ENCODE results near the gene ASCC3.

The ASCC3 gene

GRCh38 chr6:100491952-100492670 is 389.0 kb downstream of the ASCC3 start:
- DNase-seq (ENCODE audit: low spot score) = no peak

GRCh38 chr6:100490065-100490464 is 391.1 kb downstream of the ASCC3 start:
- no peak for DNase-seq (ENCODE audit: low spot score)

GRCh38 chr6:100488244-100488643 is 392.9 kb downstream of the ASCC3 start:
- DNase-seq (ENCODE audit: low spot score) = no peak

GRCh38 chr6:100487638-100488037 is 393.5 kb downstream of the ASCC3 start:
- DNase-seq (ENCODE audit: low spot score) = no peak

- no peak for DNase-seq (ENCODE audit: low spot score)
Observed at GRCh38 chr6:100485268-100485667, 395.9 kb downstream of the ASCC3 start.

- no peak for DNase-seq (ENCODE audit: low spot score)
Observed at GRCh38 chr6:100484474-100484873, 396.7 kb downstream of the ASCC3 start.

GRCh38 chr6:100482698-100483097 is 398.4 kb downstream of the ASCC3 start:
- DNase-seq (ENCODE audit: low spot score) = no peak

- DNase-seq (ENCODE audit: low spot score) = no peak
Observed at GRCh38 chr6:100479179-100480035, 401.7 kb downstream of the ASCC3 start.

GRCh38 chr6:100475554-100476320 is 405.4 kb downstream of the ASCC3 start:
- DNase-seq (ENCODE audit: low spot score) = no peak

- DNase-seq (ENCODE audit: low spot score) = no peak
Observed at GRCh38 chr6:100473182-100473581, 407.9 kb downstream of the ASCC3 start.

GRCh38 chr6:100472674-100473073 is 408.5 kb downstream of the ASCC3 start:
- DNase-seq (ENCODE audit: low spot score) = no peak

- no peak for DNase-seq (ENCODE audit: low spot score)
Observed at GRCh38 chr6:100470422-100471120, 410.6 kb downstream of the ASCC3 start.

- DNase-seq (ENCODE audit: low spot score) = no peak
Observed at GRCh38 chr6:100469101-100469859, 411.8 kb downstream of the ASCC3 start.

GRCh38 chr6:100468016-100468622 is 413.0 kb downstream of the ASCC3 start:
- no peak for DNase-seq (ENCODE audit: low spot score)

- DNase-seq (ENCODE audit: low spot score) = no peak
Observed at GRCh38 chr6:100467129-100468015, 413.8 kb downstream of the ASCC3 start.

GRCh38 chr6:100466410-100467128 is 414.6 kb downstream of the ASCC3 start:
- DNase-seq (ENCODE audit: low spot score) = no peak

- DNase-seq (ENCODE audit: low spot score) = no peak
Observed at GRCh38 chr6:100465701-100466409, 415.3 kb downstream of the ASCC3 start.

All from HuH-7 (cell line).